Measurements from ENCODE around the gene HABP2.
A peak's percentile ranks its signal among the peaks of the same experiment; 100 is the strongest.

The HABP2 gene

GRCh38 chr10:113518816-113519591 is 33.8 kb upstream of the HABP2 start:
- H3K9me3 ChIP-seq (ENCODE audit: severe bottlenecking): no peaks in the 10 kb centered on the region
- no peak overlapping the region for H3K27ac ChIP-seq
- DNase-seq: no peak
- no peaks in the 10 kb centered on the region for H3K27me3 ChIP-seq (ENCODE audit: insufficient read depth, low read depth, severe bottlenecking)
- TF ChIP-seq, protein P1, sequence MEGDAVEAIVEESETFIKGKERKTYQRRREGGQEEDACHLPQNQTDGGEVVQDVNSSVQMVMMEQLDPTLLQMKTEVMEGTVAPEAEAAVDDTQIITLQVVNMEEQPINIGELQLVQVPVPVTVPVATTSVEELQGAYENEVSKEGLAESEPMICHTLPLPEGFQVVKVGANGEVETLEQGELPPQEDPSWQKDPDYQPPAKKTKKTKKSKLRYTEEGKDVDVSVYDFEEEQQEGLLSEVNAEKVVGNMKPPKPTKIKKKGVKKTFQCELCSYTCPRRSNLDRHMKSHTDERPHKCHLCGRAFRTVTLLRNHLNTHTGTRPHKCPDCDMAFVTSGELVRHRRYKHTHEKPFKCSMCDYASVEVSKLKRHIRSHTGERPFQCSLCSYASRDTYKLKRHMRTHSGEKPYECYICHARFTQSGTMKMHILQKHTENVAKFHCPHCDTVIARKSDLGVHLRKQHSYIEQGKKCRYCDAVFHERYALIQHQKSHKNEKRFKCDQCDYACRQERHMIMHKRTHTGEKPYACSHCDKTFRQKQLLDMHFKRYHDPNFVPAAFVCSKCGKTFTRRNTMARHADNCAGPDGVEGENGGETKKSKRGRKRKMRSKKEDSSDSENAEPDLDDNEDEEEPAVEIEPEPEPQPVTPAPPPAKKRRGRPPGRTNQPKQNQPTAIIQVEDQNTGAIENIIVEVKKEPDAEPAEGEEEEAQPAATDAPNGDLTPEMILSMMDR (IDR thresholded peaks at IDR 0.05; ENCODE audit: low read depth, low read length): no peak
- H3K4me3 ChIP-seq (ENCODE audit: low read depth, low read length): no peak overlapping the region
- H3K36me3 ChIP-seq: no peaks in the 10 kb centered on the region

DNA sequence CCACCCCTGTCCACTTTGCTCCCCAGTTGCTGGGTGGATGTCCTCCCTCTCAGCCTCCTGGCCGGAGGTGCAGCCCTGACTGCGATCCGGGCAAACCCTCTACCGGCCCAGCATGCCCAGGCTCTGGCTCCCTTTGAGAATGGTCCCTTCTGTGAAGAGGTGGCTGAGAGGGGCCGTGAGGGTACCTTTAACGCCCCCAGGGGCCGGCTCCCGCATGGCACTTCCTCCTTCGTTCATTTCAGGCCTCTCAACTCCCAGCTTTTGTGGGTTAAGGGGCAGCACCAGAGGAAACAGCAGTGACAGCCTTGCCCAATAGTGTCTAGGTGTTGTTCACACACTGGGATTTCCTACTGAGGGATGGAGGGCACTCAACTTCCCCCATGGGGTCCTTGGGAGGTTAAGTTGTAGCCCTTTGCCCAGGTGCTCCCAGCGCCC is 33.2 kb upstream of the HABP2 start:
- Histone ChIP-seq H3K36me3 (no peaks in the 10 kb centered on the region), H3K27ac (no peak overlapping the region), H3K27me3 (ENCODE audit: insufficient read depth, low read depth, severe bottlenecking) (no peaks in the 10 kb centered on the region), H3K9me3 (ENCODE audit: severe bottlenecking) (no peaks in the 10 kb centered on the region), H3K4me3 (ENCODE audit: low read depth, low read length) (no peak overlapping the region)
- DNase-seq: no peak
- TF ChIP-seq, protein P1 (IDR thresholded peaks at IDR 0.05; ENCODE audit: low read depth, low read length): no peak

- Histone ChIP-seq H3K4me3 (ENCODE audit: low read depth, low read length) (no peak overlapping the region), H3K36me3 (no peaks in the 10 kb centered on the region), H3K27ac (no peak overlapping the region), H3K9me3 (ENCODE audit: severe bottlenecking) (no peaks in the 10 kb centered on the region), H3K27me3 (ENCODE audit: insufficient read depth, low read depth, severe bottlenecking) (no peaks in the 10 kb centered on the region)
- TF ChIP-seq, protein P1 (IDR thresholded peaks at IDR 0.05; ENCODE audit: low read depth, low read length): no peak
- no peak for DNase-seq
Measured at GRCh38 chr10:113520261-113520660, 32.6 kb upstream of the HABP2 start.

- DNase-seq: peak; percentile 60
- Histone ChIP-seq H3K4me3 (ENCODE audit: low read depth, low read length) (no peak overlapping the region), H3K9me3 (ENCODE audit: severe bottlenecking) (no peaks in the 10 kb centered on the region), H3K36me3 (no peaks in the 10 kb centered on the region), H3K27me3 (ENCODE audit: insufficient read depth, low read depth, severe bottlenecking) (no peaks in the 10 kb centered on the region), H3K27ac (no peak overlapping the region)
- TF ChIP-seq, protein P1 (IDR thresholded peaks at IDR 0.05; ENCODE audit: low read depth, low read length): peak; percentile 94
Measured at GRCh38 chr10:113520690-113521474, 32.0 kb upstream of the HABP2 start.

- H3K36me3 ChIP-seq: no peaks in the 10 kb centered on the region
- no peak overlapping the region for H3K4me3 ChIP-seq (ENCODE audit: low read depth, low read length)
- TF ChIP-seq, protein P1 (IDR thresholded peaks at IDR 0.05; ENCODE audit: low read depth, low read length): no peak
- no peak overlapping the region for H3K27ac ChIP-seq
- no peak for DNase-seq
- no peaks in the 10 kb centered on the region for H3K9me3 ChIP-seq (ENCODE audit: severe bottlenecking)
- no peaks in the 10 kb centered on the region for H3K27me3 ChIP-seq (ENCODE audit: insufficient read depth, low read depth, severe bottlenecking)
Measured at GRCh38 chr10:113521475-113521795, 31.4 kb upstream of the HABP2 start.
